ENCODE data around the gene TENM4.

Gene TENM4

GRCh38 chr11:79291948-79292347, 148.9 kb downstream of the TENM4 start:
- no peaks in the 10 kb centered on the region for H3K27me3 ChIP-seq
- intact Hi-C loops (cut with DNase I; ENCODE audit: low total_unique reads): no loop called here
- TF ChIP-seq CTCF (IDR thresholded peaks at IDR 0.05): no peak
- no peaks in the 10 kb centered on the region for H3K9me3 ChIP-seq
- H3K36me3 ChIP-seq: no peaks in the 10 kb centered on the region
- H3K4me1 ChIP-seq: no peaks in the 10 kb centered on the region
- H3K27ac ChIP-seq: no peak overlapping the region
- no peak overlapping the region for H3K4me3 ChIP-seq
- DNase-seq: no peak

- DNase-seq: no peak
- H3K9me3 ChIP-seq: no peaks in the 10 kb centered on the region
Observed at GRCh38 chr11:79290761-79291160, 150.1 kb downstream of the TENM4 start.

GRCh38 chr11:79287952-79288351, 152.9 kb downstream of the TENM4 start:
- H3K27me3 ChIP-seq: no peaks in the 10 kb centered on the region
- TF ChIP-seq CTCF (IDR thresholded peaks at IDR 0.05): no peak
- no peaks in the 10 kb centered on the region for H3K4me1 ChIP-seq
- no peak overlapping the region for H3K27ac ChIP-seq
- peaks cover 0 to under 1% (median 0%) of the 10 kb centered on the region in 3 donors for H3K9me3 ChIP-seq
- no peak overlapping the region for H3K4me3 ChIP-seq
- DNase-seq: peak in 1 of 2 donors; percentile 32
- no peaks in the 10 kb centered on the region for H3K36me3 ChIP-seq
- intact Hi-C loops (cut with DNase I; ENCODE audit: low total_unique reads): no loop called here

More at GRCh38 chr11:79290761-79291160, 150.1 kb downstream of the TENM4 start:
- TF ChIP-seq CTCF (IDR thresholded peaks at IDR 0.05): no peak
- Histone ChIP-seq H3K36me3 (no peaks in the 10 kb centered on the region), H3K4me3 (no peak overlapping the region), H3K27ac (no peak overlapping the region), H3K27me3 (no peaks in the 10 kb centered on the region), H3K4me1 (no peaks in the 10 kb centered on the region)
- intact Hi-C loops (cut with DNase I; ENCODE audit: low total_unique reads): no loop called here

- Histone ChIP-seq H3K4me3 (no peak overlapping the region), H3K9me3 (peaks cover 0 to 4% (median 0%) of the 10 kb centered on the region in 3 donors), H3K36me3 (no peaks in the 10 kb centered on the region), H3K27ac (no peak overlapping the region), H3K4me1 (no peaks in the 10 kb centered on the region), H3K27me3 (no peaks in the 10 kb centered on the region)
- DNase-seq: no peak
- no peak for TF ChIP-seq CTCF (IDR thresholded peaks at IDR 0.05)
- intact Hi-C loops (cut with DNase I; ENCODE audit: low total_unique reads): no loop called here
Observed at GRCh38 chr11:79285756-79286155, 155.1 kb downstream of the TENM4 start.

GRCh38 chr11:79276736-79277325, 164.0 kb downstream of the TENM4 start:
- Histone ChIP-seq H3K27me3 (no peaks in the 10 kb centered on the region), H3K4me1 (peaks cover 0 to 22% (median 14%) of the 10 kb centered on the region in 4 donors), H3K27ac (no peak overlapping the region), H3K4me3 (no peak overlapping the region), H3K9me3 (no peaks in the 10 kb centered on the region), H3K36me3 (no peaks in the 10 kb centered on the region)
- intact Hi-C loops (cut with DNase I; ENCODE audit: low total_unique reads): no loop called here
- TF ChIP-seq CTCF (IDR thresholded peaks at IDR 0.05): no peak
- no peak for DNase-seq
